Sciatic nerve (tissue), 2 donors: Measurements from ENCODE around the gene SLC44A1. TPM values are rescaled to one million over a fixed set of nuclear protein-coding genes. Genes with fewer than 3 reads are reported as not detected.
A peak's percentile ranks its signal among the peaks of the same experiment; 100 is the strongest.

Source experiments
- ATAC-seq: fragments of 200-7000 bp; cut with Tn5 transposase; one replicate; pipeline ENCODE4 v1.9.1; 2020; ENCODE audit warnings: mild to moderate bottlenecking, moderate library complexity
- DNase-seq: peaks from one replicate; pipeline ENCODE4 v3.0.0-alpha.2; 2020; ENCODE audit warnings: low spot score
- intact Hi-C: fragments of 100-400 bp; cut with DNase I; formaldehyde crosslinking; loops from one replicate; pipeline ENCODE4 v1.14.2; 2022
- total RNA-seq: library from RNA; stranded (reverse); fragmentation: NEBNext Ultra II Directional; extraction: Animal tissue kit (Norgen Biotek cat#: 25700); gene quantifications from one replicate; pipeline ENCODE4 v1.2.1, GENCODE V29; 2021
- donor health status: DM: no; HTN: no; CAD: no.
- donor health status: DM: no; HTN: no; CAD: no.

The SLC44A1 gene
- total RNA-seq, 1 donor from 2014 or later = 82.2 TPM

DNA sequence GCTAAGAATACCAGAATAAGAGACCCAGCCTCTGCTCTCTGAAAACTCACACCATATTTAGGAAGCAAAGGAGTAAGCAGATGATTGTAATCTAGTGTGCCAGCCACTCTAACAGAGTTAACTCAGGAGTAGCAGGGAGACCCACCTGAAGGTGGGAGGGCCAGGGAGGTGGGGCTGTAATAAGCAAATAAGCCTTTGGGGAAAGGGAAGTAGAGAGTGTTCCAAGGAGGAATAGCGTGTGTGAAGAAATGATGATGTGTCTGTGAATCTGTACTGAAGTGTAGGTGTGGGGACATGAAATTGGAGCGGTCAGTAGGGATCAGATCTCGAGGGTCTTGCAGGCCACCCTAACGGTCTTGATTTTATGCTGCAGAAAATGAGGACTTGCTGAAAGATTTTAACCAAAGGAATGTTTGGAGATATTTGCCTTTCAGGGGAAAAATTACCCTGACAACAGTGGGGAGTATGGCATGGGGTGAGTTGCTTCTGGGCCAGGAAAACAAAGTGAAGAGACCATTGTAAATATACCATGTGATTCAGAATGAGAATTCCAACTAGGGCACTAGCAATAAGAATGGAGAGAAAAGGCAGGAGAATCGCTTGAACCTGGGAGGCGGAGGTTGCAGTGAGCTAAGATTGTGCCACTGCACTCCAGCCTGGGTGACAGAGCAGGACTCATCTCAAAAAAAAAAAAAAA, 159.2 kb downstream of the SLC44A1 start:
- ATAC-seq (no peak), DNase-seq (no peak)
- intact Hi-C loops = no loop called here

- no peak for ATAC-seq
- intact Hi-C loops = no loop called here
Observed at GRCh38 chr9:105405514-105406131, 161.2 kb downstream of the SLC44A1 start.

GRCh38 chr9:105406369-105406768, 161.9 kb downstream of the SLC44A1 start:
- no peak for ATAC-seq
- intact Hi-C loops = no loop called here
- DNase-seq = no peak

More at GRCh38 chr9:105405514-105406131, 161.2 kb downstream of the SLC44A1 start:
- no peak for DNase-seq

DNA sequence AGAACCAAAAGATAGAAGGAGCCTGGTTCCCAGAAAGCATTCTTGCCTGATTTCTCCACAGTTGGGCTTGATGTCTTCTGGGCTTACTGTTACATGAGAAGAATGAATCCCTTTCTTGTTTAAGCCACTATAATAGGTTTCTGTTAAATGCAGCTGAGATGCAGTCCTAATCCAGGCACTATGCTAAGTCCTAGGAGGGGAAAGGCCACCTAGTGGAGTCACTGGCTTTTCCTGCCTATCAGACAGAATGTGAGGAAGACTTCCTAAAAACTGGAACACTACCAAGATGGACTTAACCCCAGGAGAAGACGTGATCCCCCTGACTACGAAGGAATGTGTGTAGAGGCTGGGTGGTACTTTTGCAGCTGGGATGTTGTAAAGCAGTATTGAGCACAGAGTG, 169.1 kb downstream of the SLC44A1 start:
- intact Hi-C loops = loop anchor here (10.0 kb wide), 1 partner anchor 549 kb away; no protein-coding TSS in a partner anchor

DNA sequence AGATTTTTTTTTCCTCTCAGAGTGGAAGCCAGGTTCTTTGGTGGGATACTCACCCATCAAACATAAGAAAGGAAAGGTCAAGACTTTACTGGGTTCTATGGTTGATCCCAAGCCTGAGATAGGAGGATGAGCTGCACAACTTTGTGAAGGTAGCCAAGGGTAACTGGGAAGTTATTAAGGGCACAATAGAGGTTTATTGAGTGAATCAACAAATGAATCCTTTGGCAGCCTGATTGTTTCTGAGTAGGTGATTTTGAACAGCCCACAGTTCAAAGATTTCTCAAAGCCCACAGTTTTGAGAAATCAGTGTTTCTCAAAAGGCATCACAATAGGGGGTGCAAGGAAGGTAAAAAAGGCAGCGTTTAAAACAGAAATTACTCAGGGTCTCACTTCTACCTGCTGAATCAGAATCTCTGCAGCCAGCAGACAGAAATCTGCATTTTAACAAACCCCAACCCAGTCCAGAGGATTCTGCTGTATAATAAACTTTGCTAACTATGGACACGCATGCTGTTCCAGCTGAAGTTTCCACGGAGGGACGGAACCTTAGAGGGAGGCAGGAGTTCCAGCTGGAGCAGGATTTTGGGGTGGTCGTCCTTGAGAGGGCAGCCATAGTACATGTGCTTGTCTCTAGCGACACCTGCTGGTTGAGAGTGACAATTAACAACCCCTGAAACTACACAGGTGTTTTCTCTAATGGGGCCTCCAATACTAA, 170.7 kb downstream of the SLC44A1 start:
- DNase-seq = peak; percentile 71
- intact Hi-C loops = loop anchor here (10.0 kb wide), 1 partner anchor 550 kb away; no protein-coding TSS in a partner anchor
- peak; percentile 60 for ATAC-seq

More for the DNA sequence above, 169.1 kb downstream of the SLC44A1 start:
- DNase-seq (no peak), ATAC-seq (peak; percentile 94)

GRCh38 chr9:105415662-105415980, 171.2 kb downstream of the SLC44A1 start:
- no peak for ATAC-seq
- intact Hi-C loops = loop anchor here (10.0 kb wide), 1 partner anchor 551 kb away; no protein-coding TSS in a partner anchor
- DNase-seq = no peak

DNA sequence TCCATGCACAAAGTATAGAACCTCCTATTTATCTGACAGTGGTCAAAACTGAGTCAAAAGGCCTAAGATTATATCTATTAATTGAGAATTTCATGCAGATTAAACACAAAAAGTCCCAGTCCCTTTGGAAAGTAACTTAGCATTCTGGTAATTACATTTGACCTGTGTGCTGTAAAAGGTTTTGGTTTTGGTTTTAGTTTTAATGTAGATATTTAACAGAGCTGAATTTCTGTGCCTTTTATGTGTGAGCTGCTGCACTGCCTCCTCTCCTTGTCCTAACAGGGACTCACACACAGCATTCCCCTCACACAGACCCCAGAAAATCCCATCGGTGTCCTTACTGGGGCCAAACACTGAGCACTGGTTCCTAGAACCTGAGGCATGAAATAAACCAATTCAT, 172.4 kb downstream of the SLC44A1 start:
- DNase-seq = no peak
- no peak for ATAC-seq
- intact Hi-C loops = loop anchor here (10.0 kb wide), 1 partner anchor 552 kb away; no protein-coding TSS in a partner anchor

GRCh38 chr9:105418588-105419500, 174.4 kb downstream of the SLC44A1 start:
- DNase-seq = no peak
- intact Hi-C loops = loop anchor here (10.0 kb wide), 1 partner anchor 554 kb away; no protein-coding TSS in a partner anchor
- ATAC-seq = no peak

- intact Hi-C loops = loop anchor here (10.0 kb wide), 2 partner anchors 555 to 1515 kb away; no protein-coding TSS in a partner anchor
- peak; percentile 78 for ATAC-seq
- DNase-seq = no peak
Observed at GRCh38 chr9:105419816-105420597, 175.6 kb downstream of the SLC44A1 start.

- ATAC-seq (no peak), DNase-seq (no peak)
- intact Hi-C loops = loop anchor here (10.0 kb wide), 1 partner anchor 1514 kb away; no protein-coding TSS in a partner anchor
Observed at GRCh38 chr9:105421154-105421553, 176.7 kb downstream of the SLC44A1 start.

DNA sequence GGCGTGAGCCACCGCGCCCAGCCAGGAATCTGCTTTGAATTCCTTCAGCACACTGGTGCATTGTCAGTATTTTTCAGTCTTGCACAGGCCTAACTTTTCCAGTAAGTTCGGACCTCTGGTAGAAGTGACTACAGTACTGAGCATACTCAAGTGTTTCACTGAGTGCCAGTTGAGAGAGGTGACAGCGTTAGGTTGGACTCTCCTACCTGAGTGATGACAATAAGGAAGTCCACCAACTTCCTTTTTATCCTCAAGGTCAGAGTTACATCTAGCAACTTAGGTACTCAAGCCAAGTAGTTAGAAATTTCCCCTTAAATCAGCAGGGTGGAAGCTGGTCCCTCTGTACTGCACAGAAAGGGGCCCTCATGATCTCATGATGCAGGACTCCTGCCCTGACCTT, 177.4 kb downstream of the SLC44A1 start:
- DNase-seq (no peak), ATAC-seq (no peak)
- intact Hi-C loops = loop anchor here (10.0 kb wide), 1 partner anchor 1513 kb away; no protein-coding TSS in a partner anchor

GRCh38 chr9:105425816-105426433, 181.5 kb downstream of the SLC44A1 start:
- no peak for ATAC-seq
- no peak for DNase-seq
- intact Hi-C loops = loop anchor here (10.0 kb wide), 1 partner anchor 1509 kb away; no protein-coding TSS in a partner anchor

- ATAC-seq = no peak
- intact Hi-C loops = loop anchor here (10.0 kb wide), 1 partner anchor 1508 kb away; no protein-coding TSS in a partner anchor
- no peak for DNase-seq
Observed at GRCh38 chr9:105426657-105427056, 182.2 kb downstream of the SLC44A1 start.

GRCh38 chr9:105431424-105432246, 187.2 kb downstream of the SLC44A1 start:
- DNase-seq (no peak), ATAC-seq (no peak)
- intact Hi-C loops = no loop called here

DNA sequence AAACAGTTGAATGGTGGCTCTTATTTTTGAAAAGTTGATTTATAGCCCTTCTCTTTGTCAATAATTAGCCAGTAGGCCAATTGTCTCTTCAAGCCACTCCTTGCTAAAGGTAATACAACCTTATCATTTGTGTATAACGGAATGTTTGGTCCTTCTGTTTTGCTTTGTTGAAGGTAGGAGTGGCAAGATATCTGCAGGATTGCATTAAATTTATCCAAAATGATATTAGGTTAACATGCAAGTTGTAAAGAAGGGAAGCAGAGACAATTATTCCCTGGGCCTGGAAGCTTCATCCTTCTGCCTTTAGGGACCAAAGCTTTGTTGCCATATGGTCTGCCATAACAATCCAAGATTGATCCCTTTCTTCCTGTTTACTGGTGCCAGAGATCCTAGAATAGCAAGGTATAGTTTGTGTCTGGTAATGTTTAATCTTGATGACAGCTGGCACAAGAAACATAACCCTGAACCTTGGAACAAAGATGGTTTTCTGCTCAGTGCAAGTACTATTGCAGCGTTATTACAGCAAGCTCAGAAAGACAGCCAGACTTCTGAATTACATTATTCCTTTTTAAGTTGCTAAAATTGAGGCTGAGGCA, 187.9 kb downstream of the SLC44A1 start:
- intact Hi-C loops = no loop called here
- ATAC-seq (no peak), DNase-seq (no peak)

GRCh38 chr9:105435453-105435852, 191.0 kb downstream of the SLC44A1 start:
- ATAC-seq (no peak), DNase-seq (no peak)
- intact Hi-C loops = no loop called here
